ENCODE data around the gene RGL1. TPM values are rescaled to one million over a fixed set of nuclear protein-coding genes. Genes with fewer than 3 reads are reported as not detected.

Gene RGL1
- total RNA-seq, 1 experiment from 2014 or later = 17.0 TPM

DNA sequence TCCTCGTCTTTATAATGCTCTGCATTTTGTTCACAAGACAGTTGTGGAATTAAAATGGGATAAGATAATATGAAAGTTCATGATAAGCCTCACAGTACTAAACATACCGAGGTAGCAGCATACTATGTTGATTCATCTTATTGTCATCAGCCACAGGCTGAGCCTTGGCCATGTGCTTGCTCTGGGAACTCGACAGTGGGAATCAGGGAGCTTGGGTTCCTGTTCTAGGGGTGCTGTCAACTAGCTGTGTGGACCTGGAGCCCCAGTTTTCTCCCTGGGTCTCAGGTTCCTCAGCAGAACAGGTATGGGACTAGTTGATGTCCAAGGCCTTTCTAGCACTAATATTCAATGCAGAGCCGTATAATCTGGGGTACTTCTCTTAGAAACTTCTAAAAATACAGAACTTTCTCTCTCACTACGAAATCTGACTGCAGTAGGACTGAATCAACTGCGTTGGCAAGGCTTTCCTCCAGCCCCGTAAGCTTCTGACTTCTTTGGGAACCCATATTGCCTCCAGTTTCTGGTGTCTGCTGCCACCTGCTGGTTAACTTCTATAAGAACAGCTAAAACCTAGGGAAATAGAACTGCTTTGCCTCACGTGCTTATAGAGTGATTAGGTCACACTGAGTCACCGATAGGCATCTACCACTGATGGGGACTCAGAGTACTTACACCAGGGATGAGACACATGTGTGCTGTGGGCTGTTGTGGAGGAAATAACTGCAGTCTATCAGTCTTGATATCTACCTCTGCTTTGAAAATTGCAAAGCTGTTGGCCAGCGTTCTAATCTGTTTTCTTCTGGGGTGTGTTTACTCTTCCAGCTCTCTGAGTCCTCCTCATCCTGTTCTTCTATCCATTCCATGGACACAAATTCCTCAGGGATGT, 110.9 kb downstream of the RGL1 start:
- DNase-seq (ENCODE audit: low read depth) = peak; percentile 99

DNA sequence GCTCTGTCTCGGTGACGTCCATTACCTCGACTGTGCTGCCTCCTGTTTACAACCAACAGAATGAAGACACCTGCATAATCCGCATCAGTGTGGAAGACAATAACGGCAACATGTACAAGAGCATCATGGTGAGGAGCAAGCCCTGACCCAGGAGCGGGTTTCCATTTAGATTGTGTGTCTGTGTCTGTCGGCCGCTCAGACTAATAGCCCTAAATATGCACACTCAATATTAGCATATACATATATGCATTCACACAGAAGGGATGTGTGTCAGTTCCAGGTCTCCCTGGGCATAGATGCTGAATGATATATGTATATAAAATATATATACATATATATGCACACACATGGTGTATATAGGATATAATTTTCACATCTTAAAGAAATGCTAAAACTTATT, 111.7 kb downstream of the RGL1 start:
- DNase-seq (ENCODE audit: low read depth) = no peak

DNA sequence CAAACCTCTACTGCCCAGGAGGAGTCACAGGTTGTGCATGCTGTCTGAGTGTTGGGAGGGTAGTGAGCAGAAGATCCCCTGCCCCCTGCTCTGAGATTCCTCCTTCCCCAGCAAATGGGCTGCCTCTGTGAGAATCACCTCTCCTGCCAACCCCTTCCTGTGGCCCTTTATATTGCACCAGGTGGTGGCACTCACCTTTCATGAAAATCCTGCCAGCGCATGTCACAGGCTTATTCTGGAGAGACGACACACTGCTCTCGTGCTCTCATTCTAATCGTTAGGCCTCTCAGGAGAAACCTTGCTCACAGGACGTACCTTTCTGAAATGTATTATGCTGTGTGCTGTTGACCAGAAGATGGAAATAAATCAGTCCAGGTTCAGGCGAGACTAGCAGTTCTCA, 113.7 kb downstream of the RGL1 start:
- no peak for DNase-seq (ENCODE audit: low read depth)

DNA sequence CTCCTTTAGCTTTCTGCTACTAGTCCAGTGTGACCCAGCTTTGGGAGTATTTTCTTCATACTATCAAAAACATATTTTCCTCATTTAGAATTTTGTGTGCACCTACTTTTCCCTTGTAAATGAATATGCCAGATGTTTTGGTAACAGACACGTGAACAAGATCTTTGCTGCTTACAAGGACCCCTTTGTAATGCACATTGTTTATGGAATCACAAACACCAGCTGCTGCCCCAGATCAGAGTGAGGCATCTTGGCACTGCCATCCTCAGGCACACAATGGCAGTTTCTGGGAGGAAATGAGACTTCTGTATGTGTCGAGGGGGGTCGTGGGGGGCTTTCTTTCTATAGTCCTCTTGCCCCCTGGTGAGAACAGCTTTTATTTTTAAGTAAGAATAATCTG, 115.7 kb downstream of the RGL1 start:
- DNase-seq (ENCODE audit: low read depth) = no peak

- DNase-seq (ENCODE audit: low read depth) = no peak
Measured at GRCh38 chr1:183922197-183922596, 117.3 kb downstream of the RGL1 start.

DNA sequence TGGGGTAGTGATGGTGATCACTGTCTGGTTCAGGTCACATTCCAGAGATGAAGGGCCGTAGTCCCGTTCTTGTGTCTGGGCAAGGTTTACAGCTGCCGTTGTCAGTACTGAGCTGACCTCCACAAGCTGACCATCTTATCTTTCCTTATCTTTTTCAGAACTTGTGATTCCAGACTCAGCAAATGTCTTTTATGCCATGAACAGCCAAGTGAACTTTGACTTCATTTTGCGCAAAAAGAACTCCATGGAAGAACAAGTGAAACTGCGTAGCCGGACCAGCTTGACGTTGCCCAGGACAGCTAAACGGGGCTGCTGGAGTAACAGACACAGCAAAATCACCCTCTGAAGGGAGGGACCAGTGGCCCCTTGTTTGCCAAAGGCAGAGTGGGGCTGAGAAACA, 121.0 kb downstream of the RGL1 start:
- DNase-seq (ENCODE audit: low read depth) = no peak

DNA sequence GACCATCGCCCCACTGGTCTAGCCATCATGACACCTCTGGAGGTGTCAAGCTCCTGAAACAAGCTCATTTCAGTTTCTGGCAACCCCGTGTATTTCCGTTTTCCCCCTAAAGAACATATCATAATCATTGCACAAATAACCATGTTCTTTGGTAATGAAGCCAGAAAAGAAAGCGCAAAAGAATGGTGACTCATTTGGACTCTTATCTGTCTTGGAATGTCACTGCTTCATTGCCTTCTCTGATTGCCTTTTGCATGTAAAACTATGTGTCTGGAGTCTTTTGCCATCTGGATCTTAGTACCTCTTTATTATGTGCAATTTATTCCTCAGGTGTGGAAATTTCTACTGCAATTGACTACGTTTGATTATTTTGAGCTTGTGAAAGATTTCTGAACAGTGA, 122.1 kb downstream of the RGL1 start:
- DNase-seq (ENCODE audit: low read depth) = no peak

- DNase-seq (ENCODE audit: low read depth) = peak; percentile 26
Measured at GRCh38 chr1:183931646-183932271, 126.8 kb downstream of the RGL1 start.

DNA sequence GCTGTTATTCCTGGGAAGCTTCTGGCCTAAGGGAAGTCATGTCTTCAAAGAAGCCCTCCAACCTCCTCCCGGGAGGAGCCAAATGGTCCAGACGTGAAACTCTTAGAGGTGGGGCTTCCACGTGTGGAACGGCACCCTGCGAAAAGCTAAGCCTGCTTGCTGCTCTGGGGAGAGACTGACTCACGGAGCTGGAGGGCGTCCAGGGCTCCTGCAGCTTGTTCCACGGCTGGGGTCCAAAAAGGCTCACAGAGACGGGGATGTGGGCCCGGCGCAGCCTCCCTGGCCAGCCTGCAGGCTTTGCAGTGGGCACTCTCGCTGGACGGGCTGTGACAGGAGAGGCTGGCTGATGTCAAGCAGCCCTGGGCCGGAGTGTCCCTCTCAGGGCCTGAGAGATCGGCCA, 127.5 kb downstream of the RGL1 start:
- peak; percentile 61 for DNase-seq (ENCODE audit: low read depth)

DNA sequence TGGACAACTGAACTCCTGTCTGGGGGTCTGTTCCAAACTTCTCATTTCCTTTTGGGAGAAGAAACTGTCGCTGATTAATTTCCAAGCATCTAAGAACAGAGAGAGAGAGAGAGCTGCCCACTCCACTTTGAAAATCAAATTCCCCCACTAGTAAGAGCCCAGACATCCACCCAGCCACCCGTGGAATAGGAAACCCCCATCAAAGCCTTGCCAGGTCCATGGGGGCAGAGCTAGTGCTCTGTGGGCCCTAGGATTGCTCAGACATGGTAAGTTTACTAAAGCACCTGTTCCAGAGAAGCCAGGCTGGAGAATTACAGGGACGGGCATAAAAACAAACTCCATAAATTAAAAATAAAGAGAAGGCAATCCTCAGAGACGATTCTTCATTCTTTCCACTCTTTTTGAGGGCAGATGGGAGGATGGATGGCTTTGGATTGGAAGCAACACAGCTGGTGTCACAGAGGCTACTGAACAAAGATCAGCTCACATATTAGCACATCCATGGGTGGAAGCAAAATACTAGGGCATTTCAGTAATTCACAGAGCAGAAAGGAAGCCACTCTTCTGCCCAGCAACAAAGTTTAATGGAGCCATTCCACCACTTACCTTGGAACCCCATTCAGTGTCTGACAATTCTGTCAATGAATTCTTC, 128.7 kb downstream of the RGL1 start:
- DNase-seq (ENCODE audit: low read depth) = no peak

- DNase-seq (ENCODE audit: low read depth) = no peak
Measured at GRCh38 chr1:183934314-183934713, 129.4 kb downstream of the RGL1 start.

DNA sequence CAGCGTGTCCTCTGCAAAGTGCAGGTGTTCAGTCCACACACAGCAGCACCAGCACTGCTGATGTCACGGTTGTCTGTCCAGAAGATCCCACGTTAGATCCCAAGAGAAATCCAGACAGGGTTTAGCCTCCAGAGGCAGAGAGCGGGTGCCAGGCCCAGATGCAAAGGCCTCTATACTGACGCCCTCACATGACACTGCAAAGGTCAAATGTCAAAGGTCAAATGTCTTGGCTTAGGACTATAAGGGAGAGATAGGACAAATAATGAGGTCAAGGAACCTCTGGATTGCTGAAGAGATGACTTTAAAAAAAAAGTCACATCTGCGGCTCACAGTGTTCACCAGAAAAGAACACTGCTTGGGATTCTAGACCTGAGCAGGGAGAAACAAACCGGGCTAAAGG, 131.1 kb downstream of the RGL1 start:
- DNase-seq (ENCODE audit: low read depth) = no peak

DNA sequence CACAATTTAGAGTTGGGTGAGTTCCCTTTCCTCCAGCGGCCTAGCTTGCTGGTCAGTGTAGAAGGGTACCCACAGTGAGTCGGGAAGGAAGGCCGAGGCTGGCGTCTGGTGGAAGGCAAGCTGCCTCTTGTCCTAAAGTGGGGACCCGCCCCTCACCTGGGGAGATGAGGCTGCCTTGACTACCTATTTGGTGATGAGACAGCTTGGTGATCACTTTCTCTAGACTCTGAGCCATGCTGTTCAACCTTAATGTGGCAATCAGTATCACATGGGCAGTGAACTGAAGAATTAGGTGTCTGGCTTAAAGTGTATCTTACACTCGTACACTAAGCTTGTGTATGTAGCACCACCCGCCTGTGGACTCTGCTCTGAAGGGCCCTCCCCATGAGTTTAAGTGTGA, 131.9 kb downstream of the RGL1 start:
- no peak for DNase-seq (ENCODE audit: low read depth)

- DNase-seq (ENCODE audit: low read depth) = no peak
Measured at GRCh38 chr1:183937611-183938010, 132.7 kb downstream of the RGL1 start.

- no peak for DNase-seq (ENCODE audit: low read depth)
Measured at GRCh38 chr1:183941001-183941400, 136.1 kb downstream of the RGL1 start.

DNA sequence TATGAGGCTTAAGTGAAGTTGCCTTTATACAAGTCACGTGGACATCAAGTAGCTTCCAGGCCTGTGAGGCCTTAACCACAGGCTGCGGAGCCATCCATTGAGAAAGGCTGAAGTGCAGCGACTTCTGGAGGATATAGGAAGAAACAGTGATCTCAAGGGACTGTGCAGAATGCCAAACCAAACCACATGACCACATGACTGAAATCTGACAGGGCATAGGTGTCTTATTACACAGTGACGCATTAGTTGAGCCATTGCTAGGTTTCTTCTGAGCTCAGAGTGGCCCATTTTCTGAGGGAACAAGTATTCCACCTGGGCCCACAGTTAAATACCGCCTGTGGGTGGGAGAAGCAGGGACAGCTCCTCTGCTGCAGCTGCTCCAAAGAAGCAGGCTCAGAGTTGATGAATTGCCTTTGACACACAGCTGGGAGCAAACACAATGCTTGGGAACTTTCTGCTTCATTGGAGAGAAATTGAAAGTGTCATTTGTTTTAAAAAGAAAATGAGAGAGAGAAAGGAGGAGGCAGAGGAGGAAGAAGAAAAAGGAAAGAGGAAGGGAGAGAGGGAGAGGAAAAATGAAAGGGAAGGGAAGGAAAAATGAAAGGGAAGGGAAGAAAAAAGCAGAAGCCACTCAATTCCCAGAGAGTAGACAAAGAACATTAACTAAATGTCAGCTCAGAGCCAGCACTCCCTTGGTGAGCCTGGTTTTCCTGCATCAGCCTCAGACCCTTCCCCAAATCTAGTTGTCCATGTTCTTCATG, 138.2 kb downstream of the RGL1 start:
- DNase-seq (ENCODE audit: low read depth) = peak; percentile 100

DNA sequence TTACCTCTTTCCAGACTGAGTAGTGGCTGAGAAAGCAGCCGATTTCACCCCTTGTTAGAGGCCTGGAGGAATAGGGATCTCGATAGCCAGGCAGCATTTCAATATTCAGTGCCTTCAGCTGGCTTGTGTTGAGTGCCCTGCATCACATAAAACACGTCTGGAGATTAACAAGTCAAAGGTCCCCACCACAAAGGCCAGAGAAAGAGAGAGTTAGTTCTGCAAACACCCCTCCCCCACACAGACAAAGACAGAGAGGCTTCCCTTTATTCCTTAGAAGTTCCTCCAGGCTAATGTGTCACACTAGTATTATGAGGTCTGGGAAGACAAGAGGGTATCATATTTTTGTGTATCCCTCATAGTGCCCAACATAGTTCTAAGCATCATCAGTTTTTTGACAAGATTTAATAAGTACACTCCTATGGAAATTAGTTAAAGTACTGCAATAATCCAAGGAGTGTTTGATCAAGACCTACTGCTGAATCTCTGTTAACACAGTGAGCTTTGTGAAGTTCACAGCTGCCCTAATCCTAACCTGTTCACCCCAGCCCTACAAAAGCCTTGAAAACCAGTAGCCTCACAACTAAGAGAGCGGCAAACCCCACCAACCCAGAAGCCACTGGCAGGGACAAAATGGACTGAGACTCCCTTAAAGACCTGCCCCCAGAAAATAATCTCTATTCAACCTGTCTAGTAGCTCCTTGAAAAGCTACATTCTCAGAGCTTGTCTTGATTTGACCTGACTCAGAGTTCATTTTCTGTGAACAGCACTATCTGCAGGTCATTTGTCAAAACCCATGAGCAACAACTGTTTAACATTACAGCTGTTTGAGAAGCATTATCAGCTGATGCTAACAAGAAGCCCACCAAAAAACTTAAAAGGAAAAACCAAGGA, 140.8 kb downstream of the RGL1 start:
- DNase-seq (ENCODE audit: low read depth) = peak; percentile 82

- no peak for DNase-seq (ENCODE audit: low read depth)
Measured at GRCh38 chr1:183946320-183946613, 141.3 kb downstream of the RGL1 start.

DNA sequence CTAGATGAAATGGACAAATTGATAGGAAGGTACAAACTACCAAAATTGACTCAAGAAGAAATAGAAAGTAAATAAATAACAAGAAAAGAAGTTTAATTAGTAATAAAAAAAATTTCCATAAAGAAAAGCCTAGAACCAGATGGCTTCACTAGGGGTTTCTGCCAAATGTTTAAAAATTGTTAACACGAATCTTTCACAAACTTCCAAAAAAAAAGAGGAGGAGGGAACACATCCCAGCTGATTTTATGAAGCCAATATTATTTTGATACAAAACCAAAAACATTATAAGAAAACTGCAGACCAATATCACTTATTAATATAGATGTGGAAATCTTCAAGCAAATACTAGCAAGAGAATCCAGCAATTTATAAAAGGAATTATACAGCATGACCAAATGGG, 143.1 kb downstream of the RGL1 start:
- no peak for DNase-seq (ENCODE audit: low read depth)

GRCh38 chr1:183952101-183952500, 147.2 kb downstream of the RGL1 start:
- no peak for DNase-seq (ENCODE audit: low read depth)

- DNase-seq (ENCODE audit: low read depth) = peak; percentile 14
Measured at GRCh38 chr1:183953031-183953430, 148.1 kb downstream of the RGL1 start.
